ENCODE data around the gene SDCCAG8.

SDCCAG8 gene

DNA sequence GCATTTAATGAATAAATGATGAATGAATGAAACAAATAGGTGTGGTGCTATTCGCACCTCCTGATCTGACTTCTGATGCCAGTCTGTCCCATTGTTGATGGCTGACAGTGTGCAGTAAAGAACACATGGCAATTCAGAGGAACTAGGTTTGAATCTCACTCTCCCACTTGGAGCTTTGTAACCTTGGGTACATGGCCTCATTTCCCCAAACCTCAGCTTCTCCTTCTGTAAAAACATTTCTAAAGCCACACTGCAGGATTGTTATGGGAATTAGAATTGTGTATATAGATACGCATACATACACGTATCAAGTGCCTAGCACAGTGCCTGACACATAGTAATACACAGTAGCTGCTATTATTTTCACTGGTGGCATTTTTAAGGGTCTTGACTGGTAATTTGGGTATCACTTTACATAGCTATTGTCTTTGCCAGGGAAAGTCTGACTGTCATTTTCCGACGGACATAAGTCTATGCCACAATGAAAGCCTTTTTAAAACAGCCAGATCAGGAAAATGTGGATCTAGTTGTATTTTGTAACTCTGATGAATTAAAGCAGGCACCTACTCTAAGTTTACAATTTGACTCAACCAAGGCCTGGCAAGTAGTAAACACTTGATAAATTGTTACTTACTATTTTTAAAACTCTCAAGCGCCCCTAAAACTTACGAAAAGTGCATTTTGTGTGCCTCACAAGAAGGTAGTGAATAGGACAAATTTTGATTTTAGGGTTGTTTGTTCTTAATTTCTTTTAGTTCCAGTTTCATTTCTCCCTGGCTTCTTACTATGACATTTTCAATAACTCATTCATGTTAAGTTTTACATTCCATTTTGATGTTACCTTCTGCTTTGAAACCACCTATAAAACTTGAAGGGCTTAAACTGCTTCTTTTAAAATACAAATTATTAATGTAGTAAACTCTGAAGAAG, 164.4 kb downstream of the SDCCAG8 start:
- no peak for DNase-seq (ENCODE audit: low read depth in 2 of 2)

DNA sequence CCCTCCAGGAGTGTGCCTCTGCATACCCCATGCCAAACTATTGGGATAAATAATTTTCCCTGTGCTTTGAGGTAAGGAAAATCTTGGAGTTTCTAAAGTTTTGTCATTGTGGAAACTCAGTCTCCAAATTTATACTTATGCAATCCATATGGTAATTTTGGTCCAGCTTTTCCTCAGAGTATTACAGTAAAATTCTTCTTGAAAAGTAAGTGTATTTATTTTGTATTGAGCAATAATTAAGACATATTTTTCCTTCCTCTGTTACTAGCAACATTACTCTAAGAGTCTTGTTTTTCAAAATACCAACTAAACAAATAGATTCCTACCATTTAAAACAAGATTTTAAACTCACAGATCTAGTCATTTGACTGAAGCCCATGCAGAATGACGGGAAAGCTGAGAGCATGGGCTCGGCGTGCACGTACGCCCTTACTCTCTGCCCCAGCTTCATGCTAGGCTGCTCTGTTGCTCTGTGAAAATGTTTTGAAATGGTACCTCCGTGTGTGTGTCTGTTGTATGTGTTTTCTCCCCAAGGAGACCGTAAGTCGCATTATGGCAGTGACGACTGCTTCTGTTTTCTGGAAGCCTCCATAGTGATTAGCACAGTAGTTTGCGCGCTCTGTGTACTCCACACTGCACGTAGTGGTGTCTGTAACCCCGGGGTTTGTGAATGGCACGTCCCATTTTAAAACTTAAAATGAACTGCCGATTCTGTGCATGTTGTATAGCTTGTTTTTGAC, 165.3 kb downstream of the SDCCAG8 start:
- no peak for DNase-seq (ENCODE audit: low read depth in 2 of 2)

DNA sequence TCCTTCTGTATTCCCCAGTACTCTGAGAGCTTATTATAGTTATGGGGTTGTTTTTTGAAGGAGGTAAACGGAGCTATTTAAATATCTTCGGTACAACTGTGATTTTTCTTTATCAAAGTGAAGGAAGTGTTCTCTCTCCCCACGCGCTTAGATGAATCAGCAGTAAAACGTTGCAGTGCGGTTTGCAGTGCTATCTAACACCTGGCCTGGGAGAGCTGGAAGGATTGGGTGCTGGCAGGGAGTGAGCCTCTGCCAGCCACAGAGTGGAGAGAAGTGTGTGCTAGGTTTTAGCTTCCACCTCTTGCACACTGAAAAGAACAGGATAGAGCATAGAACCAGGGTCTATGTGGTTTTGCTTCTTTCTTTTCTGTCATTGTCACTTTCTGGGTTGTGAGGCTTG, 165.9 kb downstream of the SDCCAG8 start:
- DNase-seq (ENCODE audit: low read depth in 2 of 2), result peak; percentile 32 to 38

DNA sequence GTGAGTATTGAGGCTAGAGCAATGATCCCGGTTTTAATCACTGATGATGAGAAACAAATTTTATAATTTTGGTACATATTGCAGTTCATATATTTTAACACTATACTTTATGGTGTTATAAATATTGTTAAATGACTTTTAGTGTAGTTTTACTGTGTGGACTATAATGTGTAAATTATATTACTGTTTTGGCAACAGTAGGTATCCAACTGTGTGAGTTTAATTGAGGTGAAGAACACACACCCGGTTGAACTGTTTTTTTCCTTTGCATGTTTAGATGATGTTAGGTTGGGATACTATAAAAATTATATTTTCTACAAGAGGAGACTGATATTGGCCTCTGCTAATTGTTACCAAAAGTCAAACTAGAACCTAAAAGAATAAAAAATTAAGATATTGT, 166.5 kb downstream of the SDCCAG8 start:
- DNase-seq (ENCODE audit: low read depth in 2 of 2), result no peak

DNA sequence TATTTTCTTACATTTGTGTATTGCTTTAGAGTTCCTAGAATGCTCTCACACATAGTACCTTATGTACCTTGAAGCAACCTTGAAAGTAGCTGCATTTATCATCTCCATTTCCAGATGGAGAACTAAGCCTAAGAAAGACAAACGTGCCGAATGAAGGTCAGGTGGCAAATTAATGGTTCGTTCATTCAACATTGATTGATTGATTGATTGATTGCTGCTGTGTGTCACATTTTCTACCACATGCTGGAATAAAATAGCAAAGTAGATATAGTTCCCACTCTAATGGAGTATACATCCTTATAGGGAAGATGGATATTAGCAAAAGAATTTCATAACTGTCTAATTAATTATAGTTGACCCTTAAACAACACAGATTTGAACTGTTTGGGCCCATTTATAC, 172.2 kb downstream of the SDCCAG8 start:
- DNase-seq (ENCODE audit: low read depth in 2 of 2), result no peak

DNA sequence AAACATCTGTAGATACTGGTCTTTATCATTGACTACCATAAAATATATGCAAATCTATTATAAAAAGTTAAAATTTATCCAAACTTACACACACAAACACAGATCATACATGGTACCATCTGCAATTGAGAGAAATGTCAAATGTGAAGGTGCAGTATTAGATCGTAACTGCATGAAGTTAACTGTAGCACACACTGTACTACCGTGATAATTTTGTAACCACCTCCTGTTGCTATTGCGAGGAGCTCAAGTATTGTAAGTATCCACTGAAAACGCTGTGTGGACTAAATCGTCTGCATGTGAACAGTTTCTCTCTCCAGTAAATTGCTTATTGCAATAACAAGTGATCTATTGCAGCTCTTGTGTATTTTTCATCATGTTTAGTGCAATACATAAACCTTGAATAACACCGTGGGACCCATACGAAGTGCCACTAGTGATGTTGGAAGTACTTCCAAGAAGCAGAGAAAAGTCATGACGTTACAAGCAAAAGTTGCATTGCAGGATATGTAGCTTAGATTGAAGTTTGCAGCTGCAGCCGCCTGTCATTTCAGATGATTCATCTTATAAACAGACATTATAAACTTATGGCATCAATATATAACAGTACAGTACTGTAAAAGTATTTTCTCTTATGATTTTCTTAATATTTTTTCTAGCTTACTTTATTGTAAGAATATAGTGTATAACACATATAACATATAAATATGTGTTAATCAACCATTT, 172.9 kb downstream of the SDCCAG8 start:
- DNase-seq (ENCODE audit: low read depth in 2 of 2), result no peak

DNA sequence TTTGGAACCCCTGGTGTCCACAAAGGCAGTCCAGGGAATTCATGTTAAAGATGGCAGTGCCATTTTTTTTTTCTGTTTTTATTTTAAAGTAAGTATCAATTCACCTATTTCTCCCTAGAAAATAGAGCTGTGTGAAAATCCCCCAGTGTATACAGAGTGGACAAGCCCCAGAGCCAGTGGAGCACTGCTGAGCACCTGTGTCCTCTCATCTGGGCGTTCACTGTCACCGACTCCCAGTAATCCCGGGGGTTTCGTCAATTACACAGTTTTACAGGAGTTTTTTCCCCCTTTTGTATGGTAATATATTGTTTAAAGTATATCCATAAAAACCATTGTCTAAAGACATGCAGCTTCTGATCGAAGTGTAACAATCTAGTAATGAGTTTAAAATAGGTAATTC, 175.8 kb downstream of the SDCCAG8 start:
- DNase-seq (ENCODE audit: low read depth in 2 of 2), result no peak

DNA sequence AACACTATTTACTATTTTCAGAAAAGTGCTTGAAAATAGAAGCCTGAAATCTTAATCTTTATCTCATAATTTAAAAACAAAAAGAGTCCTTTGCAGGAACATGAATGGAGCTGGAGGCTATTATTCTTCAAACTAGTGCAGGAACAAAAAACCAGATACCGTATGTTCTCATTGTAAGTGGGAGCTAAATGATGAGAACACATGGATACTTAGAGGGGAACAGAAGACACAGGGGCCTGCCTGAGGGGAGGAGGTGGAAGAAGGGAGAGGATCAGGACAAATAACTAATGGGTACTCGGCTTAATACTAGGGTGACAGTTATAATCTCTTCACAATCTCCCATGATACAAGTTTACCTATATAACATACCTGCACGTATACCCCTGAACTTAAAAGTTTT, 176.3 kb downstream of the SDCCAG8 start:
- no peak for DNase-seq (ENCODE audit: low read depth in 2 of 2)

DNA sequence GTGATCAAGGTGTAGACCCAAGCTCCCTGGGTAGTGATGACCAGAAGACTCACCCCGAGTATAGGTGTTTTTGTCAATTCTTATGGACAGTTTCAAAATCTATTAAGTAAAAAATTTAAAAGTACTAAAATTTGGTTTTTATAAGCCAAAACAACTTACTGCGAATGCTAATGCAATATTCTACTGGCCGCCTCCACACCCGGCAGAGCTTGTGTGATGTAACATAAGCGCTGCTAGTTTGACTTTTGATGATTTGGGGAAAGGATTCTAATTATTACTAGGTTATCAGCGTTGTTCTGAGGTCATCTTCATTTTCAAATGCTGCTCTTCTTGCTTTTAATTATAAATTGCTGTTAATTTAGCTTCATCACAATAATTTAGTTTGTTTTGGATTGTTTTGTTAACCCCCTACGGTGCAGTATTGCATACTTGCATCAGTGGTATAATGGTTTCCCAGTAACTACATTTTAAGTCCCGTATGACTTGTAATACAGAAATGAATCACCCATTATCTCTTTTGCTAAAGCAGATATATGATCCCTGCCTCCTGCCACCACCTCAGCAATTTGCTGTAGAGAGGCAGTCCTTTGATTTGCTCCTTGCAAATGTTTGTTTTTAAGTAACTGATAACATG, 178.0 kb downstream of the SDCCAG8 start:
- DNase-seq (ENCODE audit: low read depth in 2 of 2), result no peak

DNA sequence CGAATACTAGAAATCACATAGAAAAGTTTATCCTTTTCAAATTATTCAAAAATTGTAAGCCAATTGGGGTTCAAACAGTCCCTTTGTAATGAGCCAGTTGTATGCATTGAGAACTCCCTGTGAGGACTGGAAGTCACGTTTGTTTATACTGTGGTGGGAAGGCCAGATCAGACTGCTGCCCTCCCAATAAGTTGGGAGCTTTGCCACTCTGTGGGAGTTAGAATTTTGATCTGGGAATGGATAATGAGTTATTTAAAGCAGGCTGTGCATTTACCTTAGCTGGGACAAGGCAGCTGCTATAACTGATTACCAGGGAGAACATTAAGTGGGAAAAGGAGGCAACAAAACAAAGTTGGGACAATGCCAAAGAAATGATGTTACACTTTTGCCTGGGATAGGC, 178.8 kb downstream of the SDCCAG8 start:
- no peak for DNase-seq (ENCODE audit: low read depth in 2 of 2)

DNA sequence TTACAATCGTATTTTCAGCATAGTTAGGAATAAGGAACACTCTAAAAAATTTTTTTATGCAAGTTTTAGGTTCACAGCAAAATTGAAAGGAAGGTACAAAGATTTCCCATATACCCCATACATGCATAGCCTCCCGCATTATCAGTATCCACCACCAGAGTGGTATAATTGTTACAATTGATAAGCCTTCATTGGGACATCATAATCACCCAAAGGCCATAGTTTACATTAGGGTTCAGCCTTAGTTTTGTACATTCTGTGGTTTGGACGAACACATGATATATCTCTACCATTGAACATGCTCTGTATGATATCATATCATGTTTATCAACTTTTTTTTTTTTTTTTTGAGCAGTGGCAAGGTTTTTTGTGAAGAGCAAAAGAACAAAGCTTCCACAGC, 180.0 kb downstream of the SDCCAG8 start:
- DNase-seq (ENCODE audit: low read depth in 2 of 2), result no peak

DNA sequence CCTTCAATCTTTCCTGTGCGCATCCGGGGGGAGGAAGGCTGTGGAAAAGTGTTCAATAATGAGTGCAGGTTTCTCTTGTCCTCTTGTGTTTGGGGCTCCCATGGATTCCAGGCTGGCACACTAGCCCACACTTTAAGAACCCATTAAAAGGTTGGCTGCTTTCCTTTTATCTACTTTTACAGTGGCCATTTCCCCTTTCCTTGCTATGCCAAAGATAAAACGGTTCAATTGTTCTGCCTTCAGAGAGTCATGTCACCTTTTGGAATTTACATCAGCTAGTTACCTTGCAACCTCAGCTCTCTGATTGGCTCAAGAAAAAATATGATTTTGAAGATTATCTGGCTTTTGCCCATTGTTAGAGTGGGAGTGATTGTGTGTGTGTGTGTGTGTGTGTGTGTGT, 182.3 kb downstream of the SDCCAG8 start:
- no peak for DNase-seq (ENCODE audit: low read depth in 2 of 2)

- DNase-seq (ENCODE audit: low read depth in 2 of 2), result no peak
These were observed 183.0 kb downstream of the SDCCAG8 start for GRCh38 chr1:243438815-243439214.

- no peak for DNase-seq (ENCODE audit: low read depth in 2 of 2)
These were observed 184.6 kb downstream of the SDCCAG8 start for GRCh38 chr1:243440406-243440805.

DNA sequence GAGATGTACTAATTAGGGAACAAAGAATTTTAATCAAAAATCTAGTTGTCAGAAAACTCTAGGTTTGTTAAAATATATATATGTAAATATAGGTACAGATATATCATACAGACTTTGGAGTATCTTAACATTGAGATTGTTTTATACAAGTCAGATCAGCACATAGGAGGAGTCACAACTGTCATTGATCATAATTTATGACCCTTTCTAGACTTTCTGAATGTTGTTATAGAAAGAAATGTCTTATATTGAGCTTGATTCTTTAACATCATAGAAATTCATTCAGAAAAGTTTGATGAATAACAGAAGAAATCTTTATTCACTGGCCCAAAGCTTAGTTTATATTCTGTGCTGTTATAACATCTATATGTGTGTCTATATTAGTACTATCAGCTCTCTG, 185.8 kb downstream of the SDCCAG8 start:
- DNase-seq (ENCODE audit: low read depth in 2 of 2), result no peak

DNA sequence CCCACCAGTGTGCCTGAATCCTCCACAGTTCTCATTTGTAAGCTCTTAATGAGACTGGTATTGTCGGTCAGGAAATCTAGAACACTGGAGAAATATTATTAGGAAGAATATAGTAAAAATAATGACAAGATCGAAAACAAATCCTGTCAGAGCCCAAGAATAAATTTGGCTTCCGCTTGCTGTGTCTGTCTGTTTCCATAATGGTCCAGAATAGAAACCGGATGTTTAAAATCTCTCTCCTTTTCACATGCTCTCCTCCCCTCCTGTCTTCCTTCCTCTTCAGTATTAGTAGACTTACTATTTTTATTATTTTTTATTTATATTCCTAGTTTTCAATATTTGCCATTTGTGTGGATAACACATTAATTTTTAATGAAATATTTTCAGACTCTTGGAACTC, 187.7 kb downstream of the SDCCAG8 start:
- no peak for DNase-seq (ENCODE audit: low read depth in 2 of 2)

DNA sequence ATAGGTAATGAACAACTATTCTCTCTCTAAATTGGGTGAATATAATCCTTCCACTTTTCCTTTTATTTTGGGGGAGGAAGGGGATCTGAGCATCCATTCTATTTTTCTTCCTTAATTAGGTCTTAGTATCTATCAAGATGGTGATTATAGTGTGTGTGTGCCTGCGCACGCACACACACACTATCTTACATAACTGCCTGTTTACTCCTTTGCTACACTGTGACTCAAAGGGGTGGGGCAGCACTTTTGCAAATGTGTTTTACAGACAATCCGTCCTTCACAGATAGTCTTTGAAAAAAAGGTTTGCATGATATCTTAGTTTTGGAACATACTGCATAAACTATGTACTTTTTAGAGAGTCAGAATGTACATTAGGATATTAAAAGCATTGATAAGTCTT, 191.5 kb downstream of the SDCCAG8 start:
- no peak for DNase-seq (ENCODE audit: low read depth in 2 of 2)

GRCh38 chr1:243447844-243448243, 192.0 kb downstream of the SDCCAG8 start:
- DNase-seq (ENCODE audit: low read depth in 2 of 2), result no peak

DNA sequence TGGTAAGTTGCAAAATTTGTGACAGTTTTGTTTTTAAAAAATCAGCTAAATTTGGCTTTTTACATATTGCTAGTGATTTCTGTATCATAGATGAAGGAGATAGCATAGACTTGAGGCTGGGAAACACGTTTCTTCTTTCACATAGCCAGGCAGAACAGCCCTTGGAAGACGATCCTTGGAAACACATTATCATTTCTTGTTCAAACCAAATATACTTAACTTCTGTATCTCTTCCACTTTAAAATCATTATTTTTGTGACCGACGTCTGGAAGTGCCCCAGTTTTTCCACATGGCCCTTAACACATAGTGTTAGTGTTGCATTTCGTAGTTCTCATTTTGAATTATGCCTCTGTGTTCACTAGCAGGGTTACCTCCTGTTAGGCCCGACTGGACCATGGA, 193.5 kb downstream of the SDCCAG8 start:
- DNase-seq (ENCODE audit: low read depth in 2 of 2), result no peak

DNA sequence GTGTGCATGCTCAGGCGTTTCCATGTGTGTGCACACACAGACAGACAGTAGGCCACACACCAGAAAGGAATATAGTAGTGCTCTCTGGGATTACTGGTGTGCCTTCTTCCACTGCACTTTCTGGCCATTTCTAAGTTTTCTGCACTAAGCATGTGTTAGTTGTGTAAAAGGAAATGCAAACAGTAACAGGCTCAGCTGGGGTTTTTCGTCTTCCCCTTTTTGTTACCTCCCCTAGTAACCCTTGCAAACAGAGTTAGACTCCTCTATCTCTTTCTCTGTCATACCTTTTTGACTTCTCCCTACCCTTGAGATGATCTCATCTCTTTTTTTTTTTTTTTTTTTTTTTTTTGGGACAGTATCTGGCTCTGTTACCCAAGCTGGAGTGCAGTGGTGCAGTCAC, 196.3 kb downstream of the SDCCAG8 start:
- no peak for DNase-seq (ENCODE audit: low read depth in 2 of 2)

DNA sequence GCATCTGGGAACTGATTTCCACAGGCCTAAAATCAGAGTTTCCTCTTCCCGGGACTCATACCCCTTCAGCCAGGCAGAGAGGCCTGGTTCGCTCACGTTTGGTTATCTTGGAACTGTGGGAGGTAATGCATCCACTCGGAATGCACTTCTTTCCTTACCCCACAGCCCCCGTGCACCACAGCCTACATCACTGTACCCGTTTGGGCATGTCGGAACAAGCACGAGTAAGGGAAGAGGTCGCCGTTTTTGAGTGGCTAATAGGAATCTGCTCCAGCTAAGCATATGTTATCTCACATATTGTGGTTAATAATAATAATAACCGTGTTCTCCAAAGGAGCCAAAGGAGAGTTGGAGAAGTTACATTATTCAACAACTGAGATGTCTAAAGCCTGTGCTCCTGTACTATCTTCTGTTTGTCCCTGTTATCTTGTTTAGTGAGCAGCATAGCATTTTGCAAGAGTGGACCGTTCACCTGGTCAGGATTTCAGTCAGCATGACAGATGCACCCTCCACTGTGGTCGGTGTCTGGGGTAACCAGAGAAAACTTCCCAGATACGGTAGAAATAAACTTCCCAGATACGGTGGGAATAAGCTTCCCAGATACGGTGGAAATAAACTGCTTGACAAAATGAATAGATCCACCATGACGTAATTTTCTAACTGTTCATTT, 198.6 kb downstream of the SDCCAG8 start:
- no peak for DNase-seq (ENCODE audit: low read depth in 2 of 2)

All from stimulated activated CD8-positive, alpha-beta memory T cell treated with anti-CD3 and anti-CD28 coated beads, Interleukin-15, amount 100 ng/mL, for 48 hours (primary cell).